Endothelial cell of hepatic sinusoid (primary cell): ENCODE data around the gene TJP1.
"Not testable (repeated sequence)": the region's sequence is repeated elsewhere in the genome, so short reads cannot be mapped to it uniquely, and the experiment has no call there.

Experiments
- in situ Hi-C: cut with HindIII; loops from 2 replicates; pipeline ENCODE4 v1.10.0; 2017; ENCODE audit warnings: low sequenced_read_pairs

The TJP1 gene

GRCh38 chr15:29802411-29802810 is 19.9 kb downstream of the TJP1 start:
- in situ Hi-C loops = loop anchor here (10.0 kb wide), 1 partner anchor 58 kb away; no protein-coding TSS in a partner anchor

- in situ Hi-C loops = loop anchor here (10.0 kb wide), 1 partner anchor 56 kb away; no protein-coding TSS in a partner anchor
These were observed 21.5 kb downstream of the TJP1 start for GRCh38 chr15:29800491-29801366.

- in situ Hi-C loops = loop anchor here (10.0 kb wide), 1 partner anchor 55 kb away; no protein-coding TSS in a partner anchor
These were observed 22.4 kb downstream of the TJP1 start for GRCh38 chr15:29799859-29800258.

GRCh38 chr15:29795610-29796009 is 26.7 kb downstream of the TJP1 start:
- in situ Hi-C loops = no loop called here

GRCh38 chr15:29792426-29793159 is 29.7 kb downstream of the TJP1 start:
- in situ Hi-C loops = no loop called here

- in situ Hi-C loops = no loop called here
These were observed 31.7 kb downstream of the TJP1 start for GRCh38 chr15:29790607-29791006.

- in situ Hi-C loops = no loop called here
These were observed 32.4 kb downstream of the TJP1 start for GRCh38 chr15:29789871-29790270.

- in situ Hi-C loops = no loop called here
These were observed 33.7 kb downstream of the TJP1 start for GRCh38 chr15:29788433-29789034.

- in situ Hi-C loops = no loop called here
These were observed 34.5 kb downstream of the TJP1 start for GRCh38 chr15:29787767-29788166.

GRCh38 chr15:29785642-29786041 is 36.6 kb downstream of the TJP1 start:
- in situ Hi-C loops = no loop called here

GRCh38 chr15:29785136-29785535 is 37.1 kb downstream of the TJP1 start:
- in situ Hi-C loops = no loop called here

GRCh38 chr15:29784413-29784812 is 37.9 kb downstream of the TJP1 start:
- in situ Hi-C loops = no loop called here

- in situ Hi-C loops = not testable (repeated sequence)
These were observed 39.5 kb downstream of the TJP1 start for GRCh38 chr15:29782816-29783215.

GRCh38 chr15:29778382-29778781 is 43.9 kb downstream of the TJP1 start:
- in situ Hi-C loops = no loop called here

- in situ Hi-C loops = no loop called here
These were observed 45.4 kb downstream of the TJP1 start for GRCh38 chr15:29776859-29777258.

GRCh38 chr15:29774900-29775299 is 47.4 kb downstream of the TJP1 start:
- in situ Hi-C loops = no loop called here

- in situ Hi-C loops = no loop called here
These were observed 48.5 kb downstream of the TJP1 start for GRCh38 chr15:29773816-29774215.

- in situ Hi-C loops = no loop called here
These were observed 49.3 kb downstream of the TJP1 start for GRCh38 chr15:29773000-29773399.

- in situ Hi-C loops = no loop called here
These were observed 51.5 kb downstream of the TJP1 start for GRCh38 chr15:29770796-29771195.

GRCh38 chr15:29765898-29766527 is 56.3 kb downstream of the TJP1 start:
- in situ Hi-C loops = no loop called here

- in situ Hi-C loops = no loop called here
These were observed 56.9 kb downstream of the TJP1 start for GRCh38 chr15:29765234-29765841.
